Aorta (tissue), 5 donors: ENCODE data around the gene LCT. TPM values are rescaled to one million over a fixed set of nuclear protein-coding genes. Genes with fewer than 3 reads are reported as not detected.
"Not testable (repeated sequence)": the region's sequence is repeated elsewhere in the genome, so short reads cannot be mapped to it uniquely, and the experiment has no call there.

ENCODE experiments used
- ATAC-seq: fragments of 200-7000 bp; cut with Tn5 transposase; one replicate; pipeline ENCODE4 v1.9.1; 2022; ENCODE audit warnings: moderate library complexity; ENCODE audit not compliant: low FRiP score
- DNase-seq, 2 donors: peaks; one replicate each; pipeline ENCODE4 v3.0.0-alpha.2; 2020
- H3K27ac ChIP-seq, 2 donors: one replicate each; pipeline ENCODE4 v1.5.1; 2013; ENCODE audit warnings: low read length in 2 of 2, mild to moderate bottlenecking in 2 of 2, moderate library complexity in 2 of 2, control low read depth in 1 of 2, inconsistent platforms in 1 of 2, low read depth in 1 of 2
- H3K27me3 ChIP-seq, 2 donors: one replicate each; pipeline ENCODE4 v1.6.1; 2013; ENCODE audit warnings: control low read depth in 1 of 2, low read length in 1 of 2, mild to moderate bottlenecking in 1 of 2, moderate library complexity in 1 of 2; ENCODE audit not compliant: insufficient read depth in 2 of 2, control insufficient read depth in 1 of 2
- H3K36me3 ChIP-seq, 2 donors: one replicate each; pipeline ENCODE4 v1.6.1; 2013; ENCODE audit warnings: control low read depth in 1 of 2, low read length in 1 of 2, mild to moderate bottlenecking in 1 of 2; ENCODE audit not compliant: insufficient read depth in 2 of 2, control insufficient read depth in 1 of 2
- H3K4me1 ChIP-seq, 2 donors: one replicate each; pipeline ENCODE4 v1.6.1; 2013; ENCODE audit warnings: low read length in 2 of 2, control low read depth in 1 of 2, mild to moderate bottlenecking in 1 of 2, moderate library complexity in 1 of 2; ENCODE audit not compliant: insufficient read depth in 2 of 2, control insufficient read depth in 1 of 2
- H3K4me3 ChIP-seq, 2 donors: one replicate each; pipeline ENCODE4 v1.5.1; 2013; ENCODE audit warnings: low read length in 2 of 2, control low read depth in 1 of 2, mild to moderate bottlenecking in 1 of 2
- H3K9me3 ChIP-seq: one replicate; pipeline ENCODE4 v1.6.1; 2013; ENCODE audit warnings: mild to moderate bottlenecking, low read length; ENCODE audit not compliant: control insufficient read depth
- WGBS, 2 donors: extraction: QIAGEN DNeasy Blood & Tissue Kit; methylation state at CpG; one replicate each; pipeline ENCODE4 v1.1.7; 2013; 5-methylcytosine and 5-hydroxymethylcytosine counted together
- intact Hi-C, 2 donors: fragments of 100-400 bp; cut with DNase I; formaldehyde crosslinking; loops; one replicate each; pipeline versions ENCODE4 v1.14.2 to v1.15.0; 2022
- polyA plus RNA-seq, 2 donors: library from polyadenylated mRNA; stranded (reverse); fragments of 200-250 nt; gene quantifications; one replicate each; pipeline ENCODE4 v1.2.3, GENCODE V29; 2013
- total RNA-seq, 2 donors: library from RNA; stranded (reverse); fragmentation: NEBNext Ultra II Directional; extraction: Animal tissue kit (Norgen Biotek cat#: 25700); gene quantifications; one replicate each; pipeline ENCODE4 v1.2.1, GENCODE V29; 2021
- donor health status: healthy with polysubstance abuse.
- donor health status: Bipolar disorder and iron deficiency.
- donor health status: DM: no; HTN: no; CAD: no.
- donor health status: DM: no; HTN: no; CAD: no.
- donor health status: DM: yes; HTN: yes; CAD: no.

The LCT gene
- total and polyA plus RNA-seq, 4 donors = 0.03 to 24.8 TPM; not detected in 2

DNA sequence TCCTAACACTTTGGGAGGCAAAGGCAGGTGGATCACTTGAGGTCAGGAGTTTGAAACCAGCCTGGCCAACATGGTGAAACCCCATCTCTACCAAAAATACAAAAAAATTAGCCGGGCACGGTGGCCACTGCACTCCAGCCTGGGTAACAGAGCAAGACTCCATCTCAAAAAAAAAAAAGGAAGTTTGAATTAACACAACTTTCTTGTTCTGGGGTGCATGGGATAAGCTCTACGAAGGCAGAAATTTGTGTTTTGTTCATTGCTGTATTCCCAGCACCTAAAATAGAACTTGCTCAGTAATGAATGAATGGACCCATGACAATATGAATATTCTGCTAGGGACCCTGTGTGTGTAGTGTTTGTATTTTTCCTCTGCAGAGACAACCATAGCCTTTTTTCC lies 29.1 kb downstream of the LCT start:
- H3K4me1 ChIP-seq, H3K36me3 ChIP-seq, DNase-seq, H3K27me3 ChIP-seq, intact Hi-C loops, H3K4me3 ChIP-seq, H3K9me3 ChIP-seq, ATAC-seq, H3K27ac ChIP-seq: not testable (repeated sequence)
- WGBS, 2 donors = 88 to 91% methylated on average over 3 of the region's 3 CpGs

DNA sequence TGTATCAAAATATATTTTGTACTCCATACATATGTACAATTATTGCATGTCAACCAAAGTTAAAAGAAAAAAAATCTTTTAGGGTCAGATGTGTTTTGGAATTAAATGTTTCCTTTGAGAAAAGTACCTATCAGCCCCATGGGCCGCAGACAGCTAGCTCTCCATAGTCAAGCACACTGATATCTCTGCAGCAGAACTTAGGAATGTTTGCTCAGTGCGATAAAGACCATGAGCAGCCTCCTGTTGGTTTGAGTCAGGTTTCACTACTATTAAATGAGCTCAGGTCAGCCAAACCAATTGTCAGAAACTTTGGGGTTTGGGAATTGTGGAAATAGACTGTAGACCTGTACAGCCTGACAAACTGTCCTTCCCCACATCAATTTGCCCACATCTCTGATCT lies 33.7 kb downstream of the LCT start:
- H3K36me3 ChIP-seq = no peaks in the 10 kb centered on the region
- no peak overlapping the region for H3K4me3 ChIP-seq
- DNase-seq (no peak), ATAC-seq (no peak)
- no peaks in the 10 kb centered on the region for H3K9me3 ChIP-seq
- WGBS, 2 donors = 59 to 63% methylated on average over 2 of the region's 2 CpGs
- no peaks in the 10 kb centered on the region for H3K27me3 ChIP-seq
- no peaks in the 10 kb centered on the region for H3K4me1 ChIP-seq
- H3K27ac ChIP-seq = no peak overlapping the region
- intact Hi-C loops = no loop called here

DNA sequence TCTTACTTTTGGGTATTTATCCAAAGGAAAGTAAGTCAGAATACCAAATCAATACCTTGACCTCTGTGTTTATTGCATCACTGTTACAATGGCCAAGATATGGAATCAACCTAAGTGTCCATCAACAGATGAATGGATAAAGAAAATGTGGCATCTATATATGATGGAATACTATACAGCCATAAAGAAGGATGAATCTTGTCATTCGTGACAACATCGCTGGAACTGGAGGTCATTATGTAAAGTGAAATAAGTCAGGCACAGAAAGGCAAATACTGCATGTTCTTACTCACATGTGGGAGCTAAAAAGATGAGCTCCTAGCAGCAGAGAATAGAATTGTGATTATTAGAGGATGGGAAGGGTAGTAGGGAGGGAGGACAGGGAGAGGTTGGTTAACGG lies 34.6 kb downstream of the LCT start:
- 65% methylated on average over 3 of the region's 3 CpGs for whole genome bisulfite sequencing, 2 donors
- Histone ChIP-seq H3K9me3 (no peaks in the 10 kb centered on the region), H3K36me3 (no peaks in the 10 kb centered on the region), H3K4me1 (no peaks in the 10 kb centered on the region), H3K4me3 (no peak overlapping the region), H3K27me3 (no peaks in the 10 kb centered on the region), H3K27ac (no peak overlapping the region)
- no peak for ATAC-seq
- intact Hi-C loops = no loop called here
- no peak for DNase-seq

DNA sequence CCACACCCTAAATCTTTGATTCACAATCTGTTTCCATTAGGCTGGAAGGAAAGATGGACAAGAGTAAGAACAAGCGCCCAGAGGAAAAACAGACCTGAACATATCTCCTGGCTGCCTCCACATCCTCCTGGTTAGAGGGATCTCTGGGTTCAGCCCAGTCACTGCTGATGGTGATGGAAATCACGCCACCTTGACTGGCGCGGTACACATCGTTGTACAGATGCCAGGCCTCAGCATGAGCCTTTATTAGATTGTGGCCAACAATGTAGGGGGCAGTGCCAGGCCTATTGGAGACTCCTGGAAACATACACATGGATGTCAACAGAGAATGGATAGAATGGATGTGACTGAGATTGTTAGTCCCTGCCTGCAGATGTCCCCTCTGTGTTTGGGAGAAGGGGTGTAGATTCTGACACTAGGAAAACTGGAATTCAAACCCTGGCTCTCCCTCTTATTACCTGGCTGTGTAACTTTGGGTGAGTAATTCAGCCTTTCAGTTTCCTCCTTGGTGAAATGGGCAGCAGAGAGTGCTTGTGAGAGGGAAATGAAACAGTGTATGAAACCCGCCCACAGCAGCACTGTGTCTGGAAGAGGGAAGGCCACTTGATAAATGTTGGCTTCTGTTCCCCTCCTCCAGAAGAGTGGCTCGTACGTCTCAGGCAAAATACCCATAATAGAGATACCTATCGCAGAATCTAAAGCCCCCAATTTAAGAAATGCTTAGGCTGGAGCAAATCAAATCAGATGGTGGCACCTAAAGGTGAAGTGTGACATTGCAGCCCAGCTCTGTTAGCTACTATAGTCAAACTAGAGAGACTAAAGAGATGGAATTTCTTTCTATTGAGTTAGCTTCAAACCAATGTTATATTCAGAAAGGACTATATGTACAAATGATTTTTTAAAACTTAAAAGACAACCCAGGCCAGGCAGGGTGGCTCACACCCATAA lies 36.2 kb downstream of the LCT start:
- WGBS, 2 donors = 85 to 86% methylated on average over 9 of the region's 9 CpGs

DNA sequence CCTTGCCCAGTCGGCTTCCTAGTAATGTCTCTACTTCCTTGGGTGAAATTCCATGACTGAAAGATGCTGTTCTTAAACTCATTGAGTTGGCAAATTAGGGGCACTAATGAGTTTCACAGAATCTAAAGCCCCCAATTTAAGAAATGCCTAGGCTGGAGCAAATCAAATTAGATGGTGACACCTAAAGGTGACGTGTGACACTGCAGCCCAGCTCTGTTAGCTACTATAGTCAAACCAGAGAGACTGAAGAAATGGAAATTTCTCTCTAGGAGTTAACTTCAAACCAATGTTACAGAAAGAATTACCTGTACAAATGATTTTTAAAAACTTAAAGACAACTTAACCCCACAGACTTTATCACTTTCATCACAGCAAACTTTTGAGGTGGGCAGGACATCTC lies 37.2 kb downstream of the LCT start:
- DNase-seq (no peak), ATAC-seq (no peak)
- intact Hi-C loops = no loop called here
- H3K9me3 ChIP-seq = no peaks in the 10 kb centered on the region
- 25 to 30% methylated on average over 2 of the region's 2 CpGs for WGBS, 2 donors
- H3K27ac ChIP-seq = no peak overlapping the region
- no peak overlapping the region for H3K4me3 ChIP-seq
- H3K27me3 ChIP-seq = no peaks in the 10 kb centered on the region
- H3K4me1 ChIP-seq = no peaks in the 10 kb centered on the region
- H3K36me3 ChIP-seq = no peaks in the 10 kb centered on the region

More for the DNA sequence above, 36.2 kb downstream of the LCT start:
- no peaks in the 10 kb centered on the region for H3K36me3 ChIP-seq
- H3K27me3 ChIP-seq = no peaks in the 10 kb centered on the region
- intact Hi-C loops = no loop called here
- H3K4me1 ChIP-seq = no peaks in the 10 kb centered on the region
- no peak for ATAC-seq
- H3K27ac ChIP-seq = no peak overlapping the region
- no peak overlapping the region for H3K4me3 ChIP-seq
- no peak for DNase-seq
- no peaks in the 10 kb centered on the region for H3K9me3 ChIP-seq

DNA sequence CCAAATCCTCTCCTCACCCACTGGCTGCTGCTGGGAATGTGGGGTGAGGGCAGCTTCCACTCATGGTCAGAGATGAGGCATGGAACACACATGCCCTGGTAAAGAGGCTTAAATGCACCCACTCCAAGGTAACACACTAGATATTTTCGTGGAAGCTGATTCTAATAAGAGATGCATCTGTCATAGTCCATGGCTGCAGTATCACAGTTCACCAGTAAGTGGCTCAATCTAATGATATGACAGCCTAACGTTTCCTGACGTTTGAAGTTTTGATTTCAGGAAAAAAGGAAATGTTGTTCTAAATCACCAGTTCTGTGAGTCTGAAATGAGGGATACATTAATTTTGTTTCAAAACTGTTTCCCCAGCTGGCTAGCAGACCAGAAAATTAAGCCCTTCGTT lies 38.2 kb downstream of the LCT start:
- no peaks in the 10 kb centered on the region for H3K9me3 ChIP-seq
- no peak for ATAC-seq
- WGBS, 2 donors = 38 to 41% methylated on average over 4 of the region's 4 CpGs

DNA sequence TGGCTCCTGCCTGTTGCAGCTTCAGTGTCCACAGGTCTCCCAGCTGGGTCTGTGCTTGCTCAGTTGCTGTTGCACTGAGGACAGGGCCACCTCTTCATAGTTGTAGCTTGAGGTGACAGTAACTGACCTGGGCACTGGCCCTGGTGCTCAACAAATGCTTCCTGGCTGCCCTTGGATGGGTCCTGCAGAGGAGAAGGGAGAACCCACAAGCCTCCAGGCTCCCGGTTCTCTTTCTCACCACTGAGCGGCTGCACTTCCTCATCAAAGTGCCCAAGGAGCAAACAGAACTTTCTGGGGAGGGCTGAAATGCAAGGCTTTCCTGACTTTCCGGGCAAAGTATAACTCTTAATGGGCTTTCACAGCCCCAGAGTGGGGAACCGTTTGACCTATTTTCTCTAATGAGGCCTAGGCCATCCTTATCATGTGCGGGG lies 38.7 kb downstream of the LCT start:
- Histone ChIP-seq H3K9me3 (no peaks in the 10 kb centered on the region), H3K27ac (no peak overlapping the region), H3K4me3 (no peak overlapping the region), H3K36me3 (no peaks in the 10 kb centered on the region), H3K4me1 (no peaks in the 10 kb centered on the region), H3K27me3 (no peaks in the 10 kb centered on the region)
- 66 to 70% methylated on average over 5 of the region's 5 CpGs for WGBS, 2 donors
- ATAC-seq (no peak), DNase-seq (no peak)
- intact Hi-C loops = no loop called here

More for the DNA sequence above, 38.2 kb downstream of the LCT start:
- Histone ChIP-seq H3K4me3 (no peak overlapping the region), H3K36me3 (no peaks in the 10 kb centered on the region), H3K27me3 (no peaks in the 10 kb centered on the region), H3K4me1 (no peaks in the 10 kb centered on the region), H3K27ac (no peak overlapping the region)
- intact Hi-C loops = no loop called here
- no peak for DNase-seq

DNA sequence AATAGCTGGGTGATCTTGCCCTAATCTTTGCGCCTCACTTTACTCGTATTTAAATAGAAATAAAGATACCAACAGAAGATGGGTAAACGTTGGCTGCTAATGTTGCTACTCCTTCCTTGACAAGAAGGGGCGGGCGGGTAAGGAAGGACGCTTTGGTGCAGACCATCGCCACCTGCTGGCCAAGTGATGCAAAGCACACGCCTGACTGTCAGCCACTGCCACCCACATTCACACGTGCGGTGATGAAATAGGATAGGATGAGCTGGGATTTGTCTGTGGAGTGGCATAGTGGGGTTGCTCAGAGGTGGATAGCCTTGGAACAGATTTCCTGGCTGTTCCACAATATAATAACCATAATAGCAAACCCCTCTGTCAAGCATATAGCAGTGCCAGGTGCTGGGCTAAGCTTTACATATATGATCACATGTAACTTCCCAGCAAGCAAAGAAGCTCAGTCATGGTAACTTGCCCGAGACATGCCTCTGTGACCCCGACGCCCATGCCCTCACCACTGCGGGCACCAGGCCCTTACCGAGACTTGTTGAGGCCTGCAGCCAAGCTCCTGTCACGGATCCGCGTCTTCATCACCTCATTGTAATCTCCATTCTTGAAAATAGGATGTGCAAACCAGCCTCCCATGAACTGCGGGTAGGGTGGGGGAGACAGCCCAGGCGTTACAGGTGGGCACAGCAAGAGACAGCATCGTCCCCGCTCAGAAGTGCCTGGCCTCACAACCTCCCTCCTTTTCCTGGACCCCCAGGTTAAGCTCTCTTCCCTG lies 39.3 kb downstream of the LCT start:
- no peaks in the 10 kb centered on the region for H3K27me3 ChIP-seq
- peak; percentile 88 for ATAC-seq
- H3K4me3 ChIP-seq = no peak overlapping the region
- H3K36me3 ChIP-seq = no peaks in the 10 kb centered on the region
- intact Hi-C loops = no loop called here
- WGBS, 2 donors = 49 to 55% methylated on average over 22 of the region's 22 CpGs
- no peak overlapping the region for H3K27ac ChIP-seq
- DNase-seq = peak; percentile 83 to 91
- H3K4me1 ChIP-seq = no peaks in the 10 kb centered on the region
- no peaks in the 10 kb centered on the region for H3K9me3 ChIP-seq
